ELF-1 (cell line): Measurements from ENCODE around the gene MTERF4.

Experiments
- DNase-seq: peaks from one replicate; pipeline ENCODE4 v3.0.0-alpha.2; 2016; ENCODE audit warnings: low read depth, low spot score

The MTERF4 gene

DNA sequence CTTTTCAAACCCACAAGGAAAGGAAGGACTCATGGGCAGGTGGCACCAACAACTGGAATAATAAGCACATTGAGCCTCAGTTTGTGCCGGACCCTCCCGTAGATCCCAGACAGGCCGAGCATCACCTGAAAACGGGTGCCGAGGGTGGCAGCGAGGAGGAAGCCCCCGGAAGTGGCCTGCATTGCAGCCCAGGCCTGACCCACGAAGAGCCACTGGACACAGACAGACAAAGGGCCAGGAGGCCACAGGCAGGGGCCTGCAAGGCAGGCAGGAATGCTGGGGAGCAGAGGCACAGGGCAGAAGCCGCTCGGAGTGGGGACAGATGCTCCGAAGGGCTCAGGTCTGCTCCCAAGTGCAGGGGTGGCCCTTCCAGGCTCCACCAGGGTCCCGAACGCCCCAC is 31.7 kb downstream of the MTERF4 start:
- DNase-seq = no peak

DNA sequence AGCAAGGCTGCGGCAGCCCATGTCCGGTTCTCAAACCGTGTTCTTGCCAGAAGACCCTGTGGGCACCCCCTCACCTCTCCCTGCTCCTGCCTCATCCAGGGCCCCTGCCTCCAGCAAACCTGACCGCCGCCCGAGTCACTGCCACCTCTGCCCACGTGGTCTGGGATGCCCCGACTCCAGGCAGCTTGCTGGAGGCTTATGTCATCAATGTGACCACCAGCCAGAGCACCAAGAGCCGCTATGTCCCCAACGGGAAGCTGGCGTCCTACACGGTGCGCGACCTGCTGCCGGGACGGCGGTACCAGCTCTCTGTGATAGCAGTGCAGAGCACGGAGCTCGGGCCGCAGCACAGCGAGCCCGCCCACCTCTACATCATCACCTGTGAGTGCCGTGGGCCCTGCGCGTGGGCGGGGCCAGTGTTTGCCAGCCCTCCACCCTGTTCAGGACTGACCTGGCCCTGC is 32.2 kb downstream of the MTERF4 start:
- DNase-seq = no peak

DNA sequence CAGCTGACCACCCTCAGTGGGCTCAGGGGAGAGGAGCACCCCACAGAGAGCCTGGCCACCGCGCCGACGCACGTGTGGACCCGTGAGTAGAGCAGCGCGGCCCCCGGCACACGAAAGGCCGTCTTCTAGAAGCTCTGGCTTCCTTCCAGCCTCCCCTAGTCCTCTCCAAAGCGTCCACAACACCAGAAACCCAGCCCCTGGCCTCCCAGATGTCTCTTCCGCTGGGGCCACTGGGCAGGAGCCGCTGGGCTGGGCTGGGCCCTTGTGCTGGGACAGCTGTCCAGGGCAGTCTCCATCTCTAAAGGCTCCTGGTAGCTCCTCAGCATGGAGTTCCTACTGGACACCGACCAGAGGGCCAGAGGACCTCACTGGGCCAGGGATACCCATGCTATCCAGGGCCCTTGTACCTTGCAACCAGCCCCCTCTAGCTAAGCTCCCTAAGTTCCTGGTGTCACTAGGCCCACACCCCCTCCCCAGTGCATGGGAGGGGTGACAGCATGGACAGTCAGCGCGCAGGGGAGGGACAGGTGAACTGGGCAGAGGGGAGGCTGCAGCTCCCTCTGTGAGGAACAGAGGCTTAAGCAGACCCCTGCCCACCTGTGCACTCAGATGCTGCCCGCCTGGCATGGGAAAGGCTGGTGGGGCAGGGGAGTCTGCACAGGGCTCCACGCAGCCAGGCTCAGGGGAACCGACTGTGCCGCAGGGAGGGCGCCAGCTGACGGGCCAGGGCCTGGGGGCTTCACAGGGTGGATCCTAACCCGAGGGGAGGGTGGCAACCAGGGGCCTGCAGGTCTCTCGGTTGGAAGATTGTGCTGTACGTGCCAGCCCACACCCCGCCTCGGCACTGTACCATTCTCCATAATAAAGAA is 32.9 kb downstream of the MTERF4 start:
- no peak for DNase-seq

DNA sequence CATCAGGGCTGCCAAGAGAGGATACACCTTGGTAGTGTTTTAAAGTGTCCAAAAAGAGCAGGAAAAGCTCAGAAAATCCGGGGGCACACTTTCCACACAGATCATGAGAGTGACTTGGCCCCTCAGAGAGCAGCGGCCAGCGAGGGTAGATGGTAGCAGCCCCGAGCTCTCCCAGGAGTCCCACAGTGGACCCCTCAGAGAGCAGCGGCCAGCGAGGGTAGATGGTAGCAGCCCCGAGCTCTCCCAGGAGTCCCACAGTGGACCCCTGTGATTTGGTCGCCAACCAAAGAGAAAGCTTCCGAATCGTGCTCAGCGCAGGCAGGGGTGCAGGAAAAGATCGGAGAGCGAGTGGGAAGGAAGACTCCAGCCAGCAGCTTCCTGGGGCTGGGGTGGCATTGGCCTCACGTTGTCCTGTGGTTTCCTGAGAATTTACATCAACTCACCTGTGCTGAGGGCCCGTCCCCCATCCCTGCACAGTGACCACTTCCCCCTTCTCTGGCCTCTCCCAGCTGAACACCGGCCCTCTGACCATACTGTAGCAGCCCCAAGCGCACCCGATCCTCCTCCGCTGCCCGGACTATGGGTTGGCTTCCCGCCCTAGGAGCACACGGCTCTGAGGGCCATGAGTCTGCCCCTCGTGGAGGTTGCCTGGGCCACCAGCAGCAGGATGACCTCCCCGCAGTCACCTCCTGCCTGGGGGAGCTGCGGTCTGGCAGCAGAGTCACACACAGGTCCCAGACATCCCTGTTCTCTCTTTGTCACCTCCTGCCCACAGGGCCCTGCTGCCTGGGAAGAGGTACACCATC is 33.7 kb downstream of the MTERF4 start:
- DNase-seq = no peak

DNA sequence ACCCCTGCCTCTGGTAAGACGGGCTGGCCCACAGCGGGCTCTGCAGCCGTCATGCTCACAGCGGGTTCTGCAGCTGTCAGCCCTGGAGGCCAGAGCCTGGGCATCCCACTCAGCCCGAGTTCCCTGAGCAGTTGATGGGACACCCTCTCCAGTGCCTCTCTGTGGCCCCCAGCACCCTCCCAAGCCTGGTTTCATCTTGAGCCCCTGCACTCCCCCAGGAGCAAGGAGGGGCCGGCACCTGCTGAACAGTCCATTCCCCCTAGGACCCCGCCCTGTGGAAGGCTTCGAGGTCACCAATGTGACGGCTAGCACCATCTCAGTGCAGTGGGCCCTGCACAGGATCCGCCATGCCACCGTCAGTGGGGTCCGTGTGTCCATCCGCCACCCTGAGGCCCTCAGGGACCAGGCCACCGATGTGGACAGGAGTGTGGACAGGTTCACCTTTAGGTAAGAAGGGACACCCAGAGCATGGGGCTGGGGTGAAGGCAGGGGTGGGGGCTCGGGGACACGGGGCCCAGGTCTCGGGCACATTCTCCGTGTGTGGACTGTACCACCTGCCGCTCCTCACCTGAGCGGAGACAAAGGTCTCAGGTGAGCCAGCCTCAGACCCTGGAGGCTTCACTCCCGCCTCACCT is 34.5 kb downstream of the MTERF4 start:
- no peak for DNase-seq

DNA sequence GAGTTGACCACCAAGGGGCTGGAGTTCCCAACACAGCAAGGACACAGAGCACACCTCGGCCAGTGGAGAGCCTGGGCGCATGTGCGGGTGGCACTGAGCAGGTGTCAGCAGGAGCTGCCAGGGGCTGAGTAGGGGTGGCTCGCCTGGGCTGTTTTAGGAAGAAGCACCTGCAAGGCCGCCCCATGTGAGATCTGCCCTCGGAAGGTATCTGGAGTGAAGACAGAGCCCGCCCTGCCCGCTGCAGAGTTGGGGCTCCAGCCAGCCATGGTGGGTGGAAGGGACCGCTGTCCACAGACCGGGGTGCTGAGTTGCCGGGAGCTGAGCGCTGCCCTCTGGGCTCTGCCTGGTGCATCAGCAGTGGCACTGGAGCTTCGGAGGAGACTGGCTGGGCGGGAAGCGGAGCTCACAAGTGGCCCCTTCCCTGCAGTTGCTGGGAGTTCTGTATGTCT is 35.2 kb downstream of the MTERF4 start:
- peak; percentile 56 for DNase-seq

DNA sequence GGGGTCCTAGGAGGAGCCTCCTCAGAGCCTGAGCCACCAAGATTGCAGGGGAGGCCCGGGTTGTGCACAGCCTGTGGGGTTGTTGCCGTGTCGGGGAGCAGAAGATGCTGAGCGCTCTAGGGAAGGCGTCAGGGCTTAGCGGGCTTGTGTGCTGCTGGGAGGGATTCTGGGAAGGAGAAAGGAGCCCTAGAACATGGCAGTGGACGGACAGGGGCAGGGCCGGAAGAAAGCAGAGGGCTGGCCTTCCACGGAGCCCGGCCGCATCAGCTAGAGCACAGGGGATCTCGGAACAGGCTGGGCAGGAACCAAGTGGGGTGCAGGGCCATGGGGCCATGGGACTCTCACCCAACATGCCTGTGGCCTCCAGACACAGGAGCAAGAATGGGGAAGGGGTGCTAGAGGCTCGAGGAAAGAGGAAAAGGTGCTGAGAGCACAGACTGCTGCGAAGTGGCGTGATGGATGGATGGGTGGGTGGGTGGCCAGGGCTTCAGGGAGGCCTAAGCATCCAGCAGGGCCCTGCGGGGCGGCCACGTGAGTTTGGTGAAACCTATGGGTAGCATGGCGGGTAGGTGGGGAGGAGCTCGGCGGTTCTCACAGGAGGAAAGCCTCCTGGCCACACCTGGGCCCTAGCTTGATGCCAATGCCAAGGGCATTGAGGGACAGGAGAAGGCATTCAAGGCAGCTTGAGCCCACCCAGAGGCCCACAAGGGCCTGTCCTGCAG is 35.8 kb downstream of the MTERF4 start:
- DNase-seq = no peak

DNA sequence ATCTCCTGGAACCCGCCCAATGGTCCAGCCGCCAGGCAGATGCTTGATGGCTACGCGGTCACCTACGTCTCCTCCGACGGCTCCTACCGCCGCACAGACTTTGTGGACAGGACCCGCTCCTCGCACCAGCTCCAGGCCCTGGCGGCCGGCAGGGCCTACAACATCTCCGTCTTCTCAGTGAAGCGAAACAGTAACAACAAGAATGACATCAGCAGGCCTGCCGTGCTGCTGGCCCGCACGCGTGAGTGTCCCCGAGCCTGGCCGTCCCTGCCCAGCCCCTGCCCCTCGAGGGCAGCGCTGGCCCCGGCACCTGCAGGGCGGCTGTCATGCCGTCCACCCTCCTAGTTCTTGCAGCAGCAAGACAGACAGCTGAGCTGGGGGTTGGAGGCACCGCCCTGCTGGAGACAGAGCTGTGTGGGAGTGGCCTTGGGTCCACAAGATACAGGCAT is 36.7 kb downstream of the MTERF4 start:
- no peak for DNase-seq

DNA sequence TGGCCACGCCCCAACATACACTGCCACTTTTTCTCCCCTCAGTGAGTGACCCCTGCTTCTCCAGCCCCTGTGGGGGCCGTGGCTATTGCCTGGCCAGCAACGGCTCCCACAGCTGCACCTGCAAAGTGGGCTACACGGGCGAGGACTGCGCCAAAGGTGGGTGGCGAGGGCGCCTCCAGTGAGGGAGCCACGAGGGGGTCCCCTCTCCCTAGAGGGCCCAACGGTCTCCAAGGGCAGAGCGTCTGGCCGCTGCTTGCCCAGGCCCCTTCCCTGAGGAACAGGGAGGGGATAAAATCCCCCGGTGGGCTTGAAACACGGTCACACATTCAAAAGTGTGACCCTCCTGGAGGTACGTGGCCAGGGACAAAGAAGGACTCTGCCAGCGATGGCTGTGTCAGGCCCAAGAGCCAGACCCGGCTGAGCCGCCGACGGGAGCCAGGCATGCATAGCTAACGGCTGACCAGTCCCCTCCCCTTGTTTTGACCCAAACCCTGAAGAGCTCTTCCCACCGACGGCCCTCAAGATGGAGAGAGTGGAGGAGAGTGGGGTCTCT is 37.2 kb downstream of the MTERF4 start:
- no peak for DNase-seq

DNA sequence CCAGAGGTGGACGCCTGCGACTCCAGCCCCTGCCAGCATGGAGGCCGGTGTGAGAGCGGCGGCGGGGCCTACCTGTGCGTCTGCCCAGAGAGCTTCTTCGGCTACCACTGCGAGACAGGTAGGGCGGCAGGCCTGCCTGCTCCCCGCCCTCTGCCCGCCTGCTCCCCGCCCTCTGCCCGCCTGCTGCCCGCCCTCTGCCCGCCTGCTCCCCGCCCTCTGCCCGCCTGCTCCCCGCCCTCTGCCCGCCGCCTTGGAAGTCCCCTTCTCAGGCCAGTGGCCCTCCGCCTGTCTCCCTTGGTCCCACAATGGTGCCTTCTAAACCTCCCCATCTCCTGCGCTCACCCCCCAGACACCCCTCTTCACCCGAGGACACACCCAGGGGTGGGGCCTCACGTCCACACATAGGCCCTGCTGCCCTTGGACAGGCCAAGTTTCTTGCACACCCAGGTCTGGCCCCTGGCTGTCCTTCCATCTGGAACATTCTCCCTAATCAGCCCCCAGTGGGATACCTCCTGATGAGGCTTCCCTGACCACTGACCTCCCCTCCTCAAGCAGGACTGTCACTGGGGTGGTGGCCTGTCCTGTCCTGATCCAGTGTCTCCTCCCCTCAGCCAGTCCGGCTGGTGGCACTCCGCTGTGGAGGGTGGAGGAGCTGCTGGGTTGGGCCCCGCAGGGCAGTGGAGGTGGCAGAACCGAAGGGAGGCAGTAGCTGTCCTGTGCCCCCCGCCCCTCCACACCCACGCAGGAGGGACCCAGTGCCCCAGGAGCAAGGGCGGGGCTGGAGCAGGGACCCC is 37.9 kb downstream of the MTERF4 start:
- DNase-seq = no peak

DNA sequence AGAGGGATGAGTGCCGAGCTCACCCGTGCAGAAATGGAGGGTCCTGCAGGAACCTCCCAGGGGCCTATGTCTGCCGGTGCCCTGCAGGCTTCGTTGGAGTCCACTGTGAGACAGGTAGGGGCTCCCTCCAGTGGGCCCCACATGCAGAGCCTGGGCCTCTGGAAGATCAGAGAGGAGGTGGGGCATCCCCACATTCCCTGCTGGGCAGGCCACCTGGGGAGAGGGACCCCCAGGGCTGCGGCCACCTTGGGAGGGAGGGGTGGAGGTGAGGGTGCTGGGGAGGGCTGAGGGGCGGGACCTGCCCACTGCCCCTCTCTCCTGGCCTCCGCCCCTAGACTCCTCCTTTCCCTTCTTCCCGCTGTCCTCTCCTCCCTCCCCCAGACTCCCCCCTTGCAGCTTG is 38.5 kb downstream of the MTERF4 start:
- DNase-seq = no peak

DNA sequence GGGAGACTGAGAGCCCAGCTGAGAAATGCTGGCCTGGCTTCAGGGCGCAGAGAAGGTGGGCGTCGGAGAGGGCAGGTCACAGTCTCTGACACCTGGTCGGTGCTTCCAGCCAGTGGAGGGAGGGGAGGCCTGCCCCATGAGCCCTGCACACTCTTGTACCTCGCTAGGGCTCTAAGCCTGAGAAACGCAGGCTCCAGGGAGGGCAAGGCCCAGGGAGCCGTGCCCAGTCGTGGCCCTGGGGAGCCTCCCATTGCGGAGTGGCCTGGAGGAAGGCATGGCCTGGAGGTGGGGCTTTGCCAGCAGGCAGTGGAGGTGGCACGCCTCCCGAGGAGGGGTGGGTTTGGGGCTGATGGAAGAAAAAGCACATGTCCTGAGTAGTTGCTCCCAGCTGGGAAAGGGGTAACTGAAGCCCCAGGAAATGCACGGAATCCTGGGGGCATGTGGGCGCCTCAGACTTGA is 39.0 kb downstream of the MTERF4 start:
- DNase-seq = no peak

DNA sequence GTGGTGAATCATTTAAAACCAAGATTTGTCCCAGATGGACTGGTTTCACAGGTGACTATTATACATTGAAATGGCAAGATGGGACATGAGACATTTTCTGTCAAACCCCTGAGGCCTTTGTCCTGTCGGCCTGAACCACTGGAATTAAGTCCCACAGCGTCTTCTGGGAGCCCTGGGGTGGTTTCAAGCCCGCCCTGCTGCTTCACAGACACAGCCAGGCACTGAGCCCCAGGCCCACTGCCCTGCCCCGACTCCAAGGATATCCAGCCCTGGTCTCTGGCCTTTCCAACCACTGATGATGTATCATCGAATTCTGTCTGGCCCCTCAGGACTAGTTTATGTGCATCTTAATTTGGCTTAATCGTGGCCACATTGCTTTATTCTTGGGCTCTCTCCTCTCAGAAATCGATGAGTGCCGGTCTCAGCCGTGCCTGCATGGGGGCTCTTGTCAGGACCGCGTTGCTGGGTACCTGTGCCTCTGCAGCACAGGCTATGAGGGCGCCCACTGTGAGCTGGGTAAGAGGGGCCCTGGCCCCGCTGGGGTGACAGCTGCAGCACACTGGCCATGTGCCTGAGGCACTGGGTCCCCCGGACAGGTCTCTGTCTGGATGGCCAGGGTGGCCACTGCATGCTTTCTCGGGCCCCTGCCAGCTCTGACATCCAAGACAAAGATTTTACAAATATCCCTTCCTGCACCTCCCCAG is 39.5 kb downstream of the MTERF4 start:
- peak; percentile 45 for DNase-seq

DNA sequence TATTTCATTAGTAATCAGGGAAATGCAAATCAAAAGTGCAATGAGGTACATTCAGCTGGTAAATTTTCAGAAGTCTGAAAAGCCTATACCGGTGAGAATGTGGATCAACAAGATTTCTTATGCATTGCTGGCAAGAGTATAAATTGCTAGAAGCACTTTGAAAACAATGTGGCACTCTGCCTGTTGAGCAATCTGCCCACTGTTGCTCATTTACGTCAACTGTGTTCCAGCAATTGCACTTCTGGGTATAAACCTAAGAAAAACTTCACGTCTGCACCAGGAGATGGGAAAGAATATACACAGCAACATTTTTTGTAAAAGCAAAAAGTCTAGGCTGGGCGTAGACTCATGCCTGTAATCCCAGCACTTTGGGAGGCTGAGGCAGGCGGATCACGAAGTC is 40.8 kb downstream of the MTERF4 start:
- no peak for DNase-seq

DNA sequence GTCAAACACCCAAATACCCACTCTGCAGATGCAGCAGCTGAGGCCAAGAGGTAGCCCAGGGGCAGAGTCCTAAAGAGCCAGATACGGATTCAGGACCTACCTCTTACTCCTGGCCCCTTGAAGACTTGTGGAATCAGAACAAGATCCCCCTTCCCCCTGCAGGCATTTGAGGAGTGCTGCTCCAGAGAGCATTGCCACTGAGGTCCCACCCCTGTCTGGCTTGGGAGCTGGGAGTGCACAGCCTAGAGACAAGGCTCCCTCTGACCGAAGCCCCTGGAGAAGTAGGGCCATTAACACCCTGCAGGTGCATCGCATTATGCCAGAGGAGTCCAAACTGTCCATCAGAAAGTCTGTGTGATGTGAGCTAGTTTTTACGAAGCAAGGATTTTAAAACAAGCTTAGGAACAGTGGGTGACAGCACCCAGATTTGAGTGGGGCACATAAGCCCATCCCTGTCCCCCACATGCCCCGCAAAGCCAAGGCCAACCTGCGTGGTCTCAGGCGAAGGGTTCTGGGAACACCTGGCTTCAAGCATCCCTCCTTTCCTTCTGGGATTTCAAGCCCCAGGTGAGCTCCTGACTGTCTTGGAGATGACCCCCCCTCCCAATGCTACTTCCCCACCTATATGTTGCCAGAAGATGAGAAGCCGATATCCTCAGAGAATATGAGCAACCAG is 48.4 kb downstream of the MTERF4 start:
- no peak for DNase-seq

DNA sequence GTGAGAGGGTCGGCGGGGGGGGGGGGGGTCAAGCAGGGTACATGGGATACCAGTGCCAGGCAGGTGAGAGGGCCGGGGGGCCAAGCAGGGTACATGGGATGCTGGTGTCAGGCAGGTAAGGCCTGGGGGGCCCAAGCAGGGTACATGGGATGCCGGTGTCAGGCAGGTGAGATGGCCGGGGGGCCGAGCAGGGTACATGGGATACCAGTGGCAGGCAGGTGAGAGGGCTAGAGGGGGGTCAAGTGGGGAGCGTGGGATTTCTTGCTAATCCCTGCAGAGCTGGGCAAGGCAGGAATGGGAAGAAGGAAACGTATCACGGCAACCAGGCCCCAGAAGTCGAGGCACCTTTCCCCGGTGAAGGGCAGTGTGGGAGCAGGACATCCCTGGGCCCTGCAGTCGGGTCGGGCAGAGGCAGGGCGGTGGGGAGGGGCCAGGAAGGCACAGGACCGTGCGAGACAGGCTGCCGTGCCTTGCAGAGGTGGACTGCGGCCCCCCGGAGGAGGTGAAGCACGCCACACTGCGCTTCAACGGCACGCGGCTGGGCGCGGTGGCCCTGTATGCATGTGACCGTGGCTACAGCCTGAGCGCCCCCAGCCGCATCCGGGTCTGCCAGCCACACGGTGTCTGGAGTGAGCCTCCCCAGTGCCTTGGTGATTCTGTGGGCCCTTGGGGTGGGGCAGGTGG is 49.3 kb downstream of the MTERF4 start:
- DNase-seq = no peak

DNA sequence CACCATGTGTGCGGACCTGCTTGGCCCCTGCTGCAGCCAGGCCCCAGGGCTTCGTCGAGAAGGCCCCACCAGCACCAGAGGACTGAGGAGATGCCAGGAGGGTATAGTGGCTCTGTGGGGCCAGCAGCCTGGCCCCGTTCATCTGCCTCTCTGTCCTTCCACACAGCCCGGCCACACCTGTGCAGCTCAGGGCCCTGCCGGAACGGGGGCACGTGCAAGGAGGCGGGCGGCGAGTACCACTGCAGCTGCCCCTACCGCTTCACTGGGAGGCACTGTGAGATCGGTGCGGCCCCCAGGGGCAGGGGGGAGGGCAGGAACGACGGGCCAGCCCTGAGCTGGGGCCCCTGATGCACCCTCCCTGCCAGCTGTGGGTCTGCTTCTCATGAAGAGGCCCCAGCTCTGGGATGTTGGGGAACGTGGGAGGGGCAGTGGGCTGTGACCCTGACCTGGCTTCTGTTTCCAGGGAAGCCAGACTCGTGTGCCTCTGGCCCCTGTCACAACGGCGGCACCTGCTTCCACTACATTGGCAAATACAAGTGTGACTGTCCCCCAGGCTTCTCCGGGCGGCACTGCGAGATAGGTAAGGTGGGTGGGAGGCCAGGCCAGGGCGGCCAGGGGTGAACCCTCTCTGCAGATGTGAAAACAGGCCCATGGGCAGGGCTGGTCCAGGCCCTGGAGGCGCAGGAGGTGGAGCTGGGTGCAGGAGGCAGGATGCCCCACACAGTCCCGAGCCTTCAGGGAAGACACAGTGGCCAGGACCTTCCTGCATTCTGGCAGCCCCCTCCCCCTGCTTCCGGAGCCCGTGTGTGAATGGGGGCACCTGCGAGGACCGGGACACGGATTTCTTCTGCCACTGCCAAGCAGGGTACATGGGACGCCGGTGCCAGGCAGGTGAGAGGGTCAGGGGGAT is 50.3 kb downstream of the MTERF4 start:
- no peak for DNase-seq
